ENCODE data around the gene SCGB3A1. TPM values are rescaled to one million over a fixed set of nuclear protein-coding genes. Genes with fewer than 3 reads are reported as not detected.

Gene SCGB3A1, protein sequence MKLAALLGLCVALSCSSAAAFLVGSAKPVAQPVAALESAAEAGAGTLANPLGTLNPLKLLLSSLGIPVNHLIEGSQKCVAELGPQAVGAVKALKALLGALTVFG
- 3.7 TPM in 1 of 2 replicates, not detected in the other for total RNA-seq

DNA sequence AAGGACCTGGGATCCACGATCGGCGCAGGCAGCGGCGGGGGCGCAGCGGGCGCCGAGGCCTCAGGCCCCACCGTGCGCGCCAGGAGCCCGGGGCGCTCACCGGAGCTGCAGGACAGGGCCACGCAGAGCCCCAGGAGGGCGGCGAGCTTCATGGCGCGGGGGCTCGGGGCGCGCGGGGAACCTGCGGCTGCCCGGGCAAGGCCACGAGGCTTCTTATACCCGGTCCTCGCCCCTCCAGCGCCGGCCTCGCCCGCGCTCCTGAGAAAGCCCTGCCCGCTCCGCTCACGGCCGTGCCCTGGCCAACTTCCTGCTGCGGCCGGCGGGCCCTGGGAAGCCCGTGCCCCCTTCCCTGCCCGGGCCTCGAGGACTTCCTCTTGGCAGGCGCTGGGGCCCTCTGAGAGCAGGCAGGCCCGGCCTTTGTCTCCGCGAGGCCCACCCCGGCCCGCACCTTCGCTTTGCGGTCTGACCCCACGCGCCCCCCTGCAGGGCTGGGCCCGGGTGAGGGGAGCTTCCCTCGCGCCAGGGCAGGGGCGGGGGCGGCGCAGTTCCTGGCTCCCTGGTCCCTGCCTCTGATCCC lies at the start of gene SCGB3A1:
Gene SCGB3A1 (minus strand): TSS at position 189 of the 577 bp plus-strand sequence. CDS start 37 bp downstream, at position 152.
- TF ChIP-seq, protein P1, sequence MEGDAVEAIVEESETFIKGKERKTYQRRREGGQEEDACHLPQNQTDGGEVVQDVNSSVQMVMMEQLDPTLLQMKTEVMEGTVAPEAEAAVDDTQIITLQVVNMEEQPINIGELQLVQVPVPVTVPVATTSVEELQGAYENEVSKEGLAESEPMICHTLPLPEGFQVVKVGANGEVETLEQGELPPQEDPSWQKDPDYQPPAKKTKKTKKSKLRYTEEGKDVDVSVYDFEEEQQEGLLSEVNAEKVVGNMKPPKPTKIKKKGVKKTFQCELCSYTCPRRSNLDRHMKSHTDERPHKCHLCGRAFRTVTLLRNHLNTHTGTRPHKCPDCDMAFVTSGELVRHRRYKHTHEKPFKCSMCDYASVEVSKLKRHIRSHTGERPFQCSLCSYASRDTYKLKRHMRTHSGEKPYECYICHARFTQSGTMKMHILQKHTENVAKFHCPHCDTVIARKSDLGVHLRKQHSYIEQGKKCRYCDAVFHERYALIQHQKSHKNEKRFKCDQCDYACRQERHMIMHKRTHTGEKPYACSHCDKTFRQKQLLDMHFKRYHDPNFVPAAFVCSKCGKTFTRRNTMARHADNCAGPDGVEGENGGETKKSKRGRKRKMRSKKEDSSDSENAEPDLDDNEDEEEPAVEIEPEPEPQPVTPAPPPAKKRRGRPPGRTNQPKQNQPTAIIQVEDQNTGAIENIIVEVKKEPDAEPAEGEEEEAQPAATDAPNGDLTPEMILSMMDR (IDR thresholded peaks at IDR 0.05; ENCODE audit: insufficient read depth, low read length, poor library complexity, severe bottlenecking): no peak
- Histone ChIP-seq H3K4me3 (ENCODE audit: low read depth, low read length) (no peak within 1 kb of the TSS), H3K36me3 (ENCODE audit: control insufficient read depth, insufficient read depth, low read length) (no peaks in the 10 kb centered on the region), H3K27me3 (ENCODE audit: control insufficient read depth, insufficient read depth, low read length) (peaks cover 44% of the 10 kb centered on the region)
- no peak for DNase-seq (ENCODE audit: low read depth)

DNA sequence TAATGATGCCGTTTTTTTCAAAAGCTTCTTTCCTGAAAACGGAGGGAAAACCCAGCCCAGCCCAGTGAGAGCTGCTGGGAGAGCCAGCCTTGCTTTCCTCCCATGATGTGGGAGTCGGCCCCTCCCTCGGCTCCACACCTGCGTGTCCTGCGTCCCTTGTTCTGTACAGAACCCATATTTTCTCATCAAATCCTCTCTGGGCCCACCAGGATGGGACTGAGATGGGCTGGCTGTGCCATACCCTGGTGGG lies 49.2 kb upstream of the SCGB3A1 start:
- H3K36me3 ChIP-seq (ENCODE audit: control insufficient read depth, insufficient read depth, low read length): no peaks in the 10 kb centered on the region
- TF ChIP-seq, protein P1 (IDR thresholded peaks at IDR 0.05; ENCODE audit: insufficient read depth, low read length, poor library complexity, severe bottlenecking): no peak
- peaks cover 8% of the 10 kb centered on the region for H3K27me3 ChIP-seq (ENCODE audit: control insufficient read depth, insufficient read depth, low read length)
- no peak overlapping the region for H3K4me3 ChIP-seq (ENCODE audit: low read depth, low read length)
- no peak for DNase-seq (ENCODE audit: low read depth)

DNA sequence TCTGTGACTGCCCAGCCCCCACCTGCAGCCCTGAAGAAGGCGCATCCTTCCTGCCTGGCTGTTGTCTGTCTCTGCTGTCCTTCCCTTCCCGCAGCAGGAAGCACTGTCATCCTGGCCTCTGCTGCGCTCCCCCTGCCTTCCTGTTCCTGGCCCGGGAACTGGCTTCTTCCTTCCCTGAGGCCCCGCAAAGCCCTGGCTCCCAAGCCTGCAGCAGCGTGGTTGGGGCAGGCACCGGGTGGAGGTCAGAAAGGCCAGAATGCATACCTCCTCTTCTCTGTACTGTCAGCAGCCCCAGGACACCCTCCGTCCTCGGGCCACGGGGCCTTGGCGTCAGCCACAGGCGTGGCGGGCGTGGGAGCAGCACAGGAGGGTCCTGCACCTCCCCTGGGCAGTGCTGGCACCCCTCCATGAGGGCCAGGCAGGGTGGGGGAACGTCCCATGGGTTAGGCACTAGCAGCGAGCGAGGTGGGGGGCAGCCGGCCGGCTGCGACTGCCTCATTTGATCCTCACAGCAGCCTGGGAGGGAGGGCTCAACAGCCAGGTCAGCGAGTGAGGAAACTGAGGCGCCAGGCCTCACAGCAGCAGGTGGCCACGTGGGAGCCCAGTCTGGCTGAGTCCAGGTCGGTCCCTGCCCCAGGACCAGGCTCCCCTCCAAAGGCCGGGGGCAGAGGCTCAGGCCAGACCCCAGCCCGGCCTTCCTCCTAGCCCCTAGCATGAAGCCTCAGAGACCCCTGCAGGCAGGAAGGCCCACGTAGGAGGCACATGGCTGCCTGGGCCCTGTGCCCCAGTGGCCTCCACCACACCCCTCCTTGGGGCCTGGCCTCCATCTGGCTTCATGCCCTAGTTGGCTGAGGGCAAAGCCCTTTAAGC lies 48.7 kb upstream of the SCGB3A1 start:
- TF ChIP-seq, protein P1 (IDR thresholded peaks at IDR 0.05; ENCODE audit: insufficient read depth, low read length, poor library complexity, severe bottlenecking): no peak
- H3K27me3 ChIP-seq (ENCODE audit: control insufficient read depth, insufficient read depth, low read length): peaks cover 3% of the 10 kb centered on the region
- no peak overlapping the region for H3K4me3 ChIP-seq (ENCODE audit: low read depth, low read length)
- DNase-seq (ENCODE audit: low read depth): no peak
- H3K36me3 ChIP-seq (ENCODE audit: control insufficient read depth, insufficient read depth, low read length): no peaks in the 10 kb centered on the region

DNA sequence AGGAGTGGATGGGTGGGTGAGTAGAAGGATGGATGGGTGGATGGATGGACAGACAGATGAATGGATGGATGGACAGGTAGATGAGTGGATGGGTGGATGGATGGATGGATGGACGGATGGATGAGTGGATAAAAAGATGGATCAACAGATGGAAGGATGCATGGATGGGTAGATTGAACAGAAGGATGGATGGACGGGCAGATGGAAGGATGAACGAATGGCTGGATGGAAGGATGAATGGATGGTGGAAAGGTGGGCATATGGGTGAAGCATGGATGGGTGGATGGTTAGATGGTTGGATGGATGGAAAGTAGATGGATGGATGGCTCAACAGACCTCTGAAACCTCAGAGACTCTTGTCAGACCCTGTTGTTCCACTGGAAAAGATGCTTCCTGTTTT lies 48.0 kb upstream of the SCGB3A1 start:
- Histone ChIP-seq H3K36me3 (ENCODE audit: control insufficient read depth, insufficient read depth, low read length) (no peaks in the 10 kb centered on the region), H3K4me3 (ENCODE audit: low read depth, low read length) (no peak overlapping the region), H3K27me3 (ENCODE audit: control insufficient read depth, insufficient read depth, low read length) (peaks cover 2% of the 10 kb centered on the region)
- DNase-seq (ENCODE audit: low read depth): no peak
- TF ChIP-seq, protein P1 (IDR thresholded peaks at IDR 0.05; ENCODE audit: insufficient read depth, low read length, poor library complexity, severe bottlenecking): no peak

DNA sequence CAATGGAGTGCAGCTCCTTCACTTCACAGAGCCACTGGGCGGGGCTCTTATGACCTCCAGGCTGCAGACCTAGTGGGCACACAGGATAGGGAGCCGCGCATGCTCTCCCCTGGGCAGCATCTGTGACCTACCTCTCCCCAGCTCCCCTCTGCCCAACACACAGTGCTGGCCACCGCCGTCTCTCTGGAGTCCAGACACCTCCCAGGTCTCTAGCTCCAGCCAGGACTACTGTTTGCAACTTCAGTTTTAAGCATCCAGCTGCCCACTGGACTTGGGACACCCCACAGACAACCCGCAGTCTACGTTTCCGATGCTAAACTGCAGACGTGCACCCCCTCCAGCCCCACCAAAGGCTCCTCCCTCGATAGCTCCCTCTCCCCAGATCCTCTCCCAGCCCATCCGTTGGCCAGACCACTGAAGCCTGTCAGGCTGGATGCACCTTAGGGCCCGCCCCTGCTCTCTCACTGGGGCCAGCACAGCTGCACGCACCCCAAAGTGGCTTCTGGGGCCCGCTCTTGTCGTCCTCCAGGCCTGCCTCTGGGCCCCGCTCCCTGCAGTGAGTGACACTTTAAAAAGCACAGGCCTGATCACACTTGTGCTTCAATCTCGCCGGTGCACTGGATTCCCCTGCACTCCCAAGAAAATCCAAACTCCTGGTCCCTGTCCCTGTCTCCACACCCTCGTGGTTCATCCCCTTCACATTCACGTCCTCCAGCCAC lies 46.8 kb upstream of the SCGB3A1 start:
- H3K27me3 ChIP-seq (ENCODE audit: control insufficient read depth, insufficient read depth, low read length): peaks cover 2% of the 10 kb centered on the region
- H3K36me3 ChIP-seq (ENCODE audit: control insufficient read depth, insufficient read depth, low read length): no peaks in the 10 kb centered on the region
- no peak for DNase-seq (ENCODE audit: low read depth)
- no peak overlapping the region for H3K4me3 ChIP-seq (ENCODE audit: low read depth, low read length)
- TF ChIP-seq, protein P1 (IDR thresholded peaks at IDR 0.05; ENCODE audit: insufficient read depth, low read length, poor library complexity, severe bottlenecking): no peak

Measured in kidney epithelial cell (primary cell).